GM21528 (cell line): ENCODE data around the gene KRTAP10-3.
"Not testable (repeated sequence)": the region's sequence is repeated elsewhere in the genome, so short reads cannot be mapped to it uniquely, and the experiment has no call there.

Experiments used
- ATAC-seq: cut with Tn5 transposase; IDR thresholded peaks from one replicate; pipeline ENCODE4 v1.9.1; 2021; ENCODE audit warnings: mild to moderate bottlenecking, moderate library complexity; ENCODE audit not compliant: unreplicated experiment, low FRiP score

KRTAP10-3 gene

DNA sequence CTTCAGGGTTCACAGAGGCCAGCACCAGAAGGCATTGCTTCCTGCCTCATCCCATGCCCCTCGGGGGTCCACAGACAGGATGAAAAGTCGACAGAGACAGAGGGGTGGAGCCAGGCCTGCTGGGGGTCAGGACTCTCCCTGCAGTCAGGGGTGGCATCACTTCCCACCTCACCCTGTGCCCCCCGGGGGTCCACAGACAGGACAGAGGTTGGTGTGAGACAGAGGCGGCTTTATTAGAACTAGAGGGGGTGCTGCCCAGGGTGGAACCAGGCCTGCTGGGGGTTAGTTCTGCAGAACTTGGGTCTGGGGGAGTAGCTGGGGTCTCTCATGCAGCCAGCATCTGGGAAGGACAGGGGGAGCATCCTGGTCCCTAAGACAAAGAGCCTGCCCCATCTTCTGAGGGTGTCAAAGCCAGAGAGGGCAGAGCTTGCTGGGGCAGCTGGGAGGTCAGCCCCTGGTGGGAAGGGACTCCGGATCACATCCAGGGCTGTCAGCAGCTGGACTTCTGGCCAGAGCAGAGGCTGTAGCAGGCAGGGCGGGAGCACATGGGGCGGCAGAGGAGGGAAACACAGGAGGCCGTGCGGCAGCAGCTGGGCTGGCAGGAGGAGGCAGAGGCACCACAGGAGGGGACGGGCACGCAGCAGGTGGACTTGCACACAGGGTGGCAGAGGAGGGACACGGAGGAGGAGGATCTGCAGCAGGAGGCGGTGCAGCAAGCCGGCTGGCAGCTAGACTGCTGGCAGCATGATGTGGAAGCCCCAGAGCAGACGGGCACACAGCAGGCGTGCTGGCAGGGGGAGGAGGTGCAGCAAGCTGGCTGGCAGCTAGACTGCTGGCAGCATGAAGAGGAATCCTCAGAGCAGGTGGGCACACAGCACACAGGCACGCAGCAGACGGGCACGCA lies 32.6 kb upstream of the KRTAP10-3 start:
- ATAC-seq = not testable (repeated sequence)

DNA sequence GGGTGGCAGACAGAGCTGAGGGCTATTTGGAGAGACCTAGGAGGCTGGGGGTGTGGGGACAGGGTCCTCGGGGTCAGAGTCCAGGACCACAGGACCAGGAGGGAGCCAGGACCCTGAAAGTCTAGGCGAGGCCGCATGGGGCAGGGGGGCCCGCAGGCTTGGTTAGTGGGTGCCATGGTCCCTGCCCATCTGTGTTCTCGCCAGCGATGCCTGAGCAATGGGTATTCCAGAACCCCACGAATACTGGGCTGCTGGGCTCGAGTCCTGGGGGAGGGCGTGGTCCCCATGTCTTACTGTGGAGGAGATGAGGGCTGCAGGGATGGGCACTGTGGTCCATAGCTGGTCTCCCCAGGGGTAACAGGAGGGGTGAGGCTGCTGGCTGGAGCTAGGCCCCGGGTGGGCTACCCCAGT lies 31.7 kb upstream of the KRTAP10-3 start:
- ATAC-seq = no peak

DNA sequence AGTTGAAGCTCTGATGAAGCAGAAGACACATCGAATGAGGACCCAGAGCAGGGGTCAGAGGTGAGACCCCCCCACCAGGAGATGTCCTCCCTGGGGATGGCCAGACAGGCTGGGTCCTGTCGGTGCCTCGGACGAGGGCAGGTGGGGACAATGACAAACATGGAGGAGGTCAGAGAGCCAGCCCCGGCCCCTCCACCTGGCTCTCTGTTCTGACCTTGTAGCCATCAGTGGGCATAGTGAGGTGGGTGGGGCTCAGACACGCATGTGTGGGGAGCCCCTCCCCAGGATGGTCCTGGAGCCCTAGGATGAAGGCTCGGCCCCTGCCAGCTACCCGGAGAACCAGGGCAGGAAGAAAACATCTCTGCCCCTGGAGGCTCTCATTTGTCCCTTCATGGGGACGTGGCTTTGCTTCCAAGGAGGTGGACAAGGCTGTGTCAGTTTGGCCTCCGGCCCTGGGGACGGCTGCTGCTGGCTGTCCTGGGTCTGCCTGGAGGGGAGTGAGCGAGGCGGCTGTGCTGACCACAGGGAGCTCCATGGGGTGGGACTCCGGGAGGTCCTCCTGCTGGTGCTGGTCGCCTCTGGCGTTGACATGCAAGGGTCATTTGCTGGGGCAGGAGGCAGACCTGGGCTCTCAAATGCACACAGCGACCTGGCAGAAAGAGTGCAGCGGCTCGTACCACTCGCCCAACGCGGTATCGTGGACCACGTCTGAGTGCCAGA lies 31.2 kb upstream of the KRTAP10-3 start:
- ATAC-seq = no peak

DNA sequence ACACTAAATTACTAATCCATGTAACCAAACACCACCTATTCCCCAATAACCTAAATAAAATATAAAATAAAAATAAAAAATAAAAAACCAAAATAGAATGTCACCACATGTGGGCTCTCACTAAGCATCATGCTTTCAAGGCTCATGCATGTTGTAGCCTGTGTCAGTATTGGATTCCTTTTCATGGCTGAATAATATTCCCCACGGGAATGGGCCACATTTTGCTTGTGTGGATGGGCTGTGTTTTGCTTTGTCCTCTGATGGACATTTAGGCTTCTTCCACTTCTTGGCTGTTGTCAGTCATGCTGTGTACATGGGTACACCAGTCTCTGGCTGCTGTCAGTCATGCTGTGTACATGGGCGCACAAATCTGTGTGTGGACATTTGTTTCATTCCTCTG lies 30.5 kb upstream of the KRTAP10-3 start:
- no peak for ATAC-seq

DNA sequence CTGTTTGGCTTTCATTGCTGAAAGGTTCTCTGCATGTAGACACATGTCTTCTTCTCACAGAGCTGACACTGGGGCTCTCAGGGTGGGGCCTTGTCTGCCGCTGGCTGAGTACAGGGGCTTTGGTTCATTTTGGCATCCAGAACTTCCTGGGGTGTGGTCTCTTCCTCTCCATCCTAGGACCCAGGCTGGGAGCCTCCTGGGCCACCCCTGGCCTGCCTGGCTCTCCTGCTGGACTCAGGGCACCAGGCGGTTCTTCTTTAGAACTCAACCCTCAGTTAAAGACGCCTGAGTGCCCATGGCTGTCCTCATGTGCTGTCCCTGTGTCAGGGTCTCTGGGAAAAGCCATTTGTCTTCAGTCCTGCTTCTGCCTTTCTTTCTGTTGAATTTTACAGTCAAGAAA lies 27.3 kb upstream of the KRTAP10-3 start:
- ATAC-seq = no peak

DNA sequence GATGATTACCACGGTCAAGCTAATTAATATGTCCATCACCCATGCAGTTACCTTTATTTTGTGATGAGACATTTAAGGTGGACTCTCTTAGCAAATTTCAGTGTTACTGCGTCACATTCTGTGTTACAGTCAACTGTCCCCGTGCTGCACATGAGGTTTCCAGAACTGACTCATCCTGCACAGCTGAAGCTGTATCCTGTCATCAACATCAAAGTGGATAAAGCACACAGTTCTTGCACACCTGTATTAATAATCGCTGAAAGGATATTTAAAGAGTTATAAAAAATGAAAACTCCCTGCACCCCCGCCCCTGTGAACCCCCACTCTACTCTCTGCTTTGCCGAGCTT lies 25.2 kb upstream of the KRTAP10-3 start:
- ATAC-seq = no peak

DNA sequence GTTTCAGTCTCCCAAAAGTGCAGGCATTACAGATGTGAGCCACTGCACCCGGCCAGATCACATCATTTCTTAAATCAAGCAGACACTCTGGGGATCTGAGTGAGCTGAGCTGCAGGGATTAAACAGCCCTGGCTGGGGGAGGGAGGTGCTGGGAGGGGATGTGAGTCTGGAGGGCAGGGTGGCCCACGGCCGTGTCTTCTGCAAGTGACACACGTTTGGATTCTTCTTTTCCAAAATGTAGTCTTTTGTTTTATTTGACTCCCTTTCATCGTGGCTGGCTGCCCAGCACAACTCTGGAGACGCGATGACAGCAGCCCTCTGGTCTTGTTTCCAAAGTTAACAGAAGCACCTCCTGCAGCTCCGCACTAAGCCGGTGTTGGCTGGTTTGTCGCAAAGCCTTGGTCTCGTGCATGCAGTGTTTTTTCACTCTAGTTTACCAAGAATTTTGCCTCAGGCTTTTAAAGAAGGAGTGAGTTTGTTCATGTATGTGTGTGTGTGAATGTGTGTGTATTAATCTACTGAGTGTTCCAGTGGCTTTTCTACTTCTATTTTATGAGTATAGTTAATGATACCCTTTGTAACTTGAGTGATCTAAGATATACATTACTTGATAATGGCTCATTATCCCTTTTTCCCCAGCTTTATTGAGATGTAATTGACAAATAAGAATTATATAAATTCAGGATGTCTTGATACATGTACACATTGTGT lies 24.6 kb upstream of the KRTAP10-3 start:
- ATAC-seq = no peak

DNA sequence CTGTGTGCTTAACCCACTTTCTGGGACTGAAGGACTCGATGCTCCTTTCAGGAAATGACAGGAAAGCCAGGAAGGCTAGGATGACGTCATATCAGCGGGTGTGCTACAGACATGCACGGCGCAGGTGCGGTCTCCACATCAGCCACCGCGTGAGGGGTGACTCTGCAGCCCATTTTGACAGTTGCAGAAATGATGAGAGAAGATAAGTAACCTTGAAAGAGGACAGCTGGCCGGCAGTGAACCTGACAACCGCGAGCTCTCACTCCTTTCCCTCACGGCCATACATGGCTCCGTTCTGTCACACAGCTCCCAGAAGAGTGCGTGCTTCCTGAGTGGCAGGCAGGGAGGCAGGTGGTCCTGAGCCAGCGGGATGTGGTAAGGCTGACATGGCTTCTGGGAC lies 23.5 kb upstream of the KRTAP10-3 start:
- ATAC-seq = no peak

DNA sequence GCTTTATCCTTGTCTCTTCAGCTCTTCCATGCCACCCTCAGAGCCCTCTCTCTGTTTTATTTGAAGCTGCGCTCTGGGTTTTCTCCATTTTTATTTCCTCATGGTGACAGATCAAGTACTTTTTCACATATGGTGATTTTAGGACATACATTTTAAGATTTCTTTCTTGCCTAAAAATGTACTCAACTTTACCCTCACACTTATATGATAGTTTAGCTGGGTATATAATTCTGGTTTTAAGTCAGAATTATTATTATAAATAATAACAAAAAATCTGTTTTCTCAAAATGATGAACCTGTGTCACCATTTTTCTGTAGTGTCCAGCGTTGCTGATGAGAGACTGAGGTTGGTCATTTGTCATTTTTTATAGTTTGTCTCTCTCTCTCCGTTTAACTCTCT lies 22.6 kb upstream of the KRTAP10-3 start:
- ATAC-seq = no peak

DNA sequence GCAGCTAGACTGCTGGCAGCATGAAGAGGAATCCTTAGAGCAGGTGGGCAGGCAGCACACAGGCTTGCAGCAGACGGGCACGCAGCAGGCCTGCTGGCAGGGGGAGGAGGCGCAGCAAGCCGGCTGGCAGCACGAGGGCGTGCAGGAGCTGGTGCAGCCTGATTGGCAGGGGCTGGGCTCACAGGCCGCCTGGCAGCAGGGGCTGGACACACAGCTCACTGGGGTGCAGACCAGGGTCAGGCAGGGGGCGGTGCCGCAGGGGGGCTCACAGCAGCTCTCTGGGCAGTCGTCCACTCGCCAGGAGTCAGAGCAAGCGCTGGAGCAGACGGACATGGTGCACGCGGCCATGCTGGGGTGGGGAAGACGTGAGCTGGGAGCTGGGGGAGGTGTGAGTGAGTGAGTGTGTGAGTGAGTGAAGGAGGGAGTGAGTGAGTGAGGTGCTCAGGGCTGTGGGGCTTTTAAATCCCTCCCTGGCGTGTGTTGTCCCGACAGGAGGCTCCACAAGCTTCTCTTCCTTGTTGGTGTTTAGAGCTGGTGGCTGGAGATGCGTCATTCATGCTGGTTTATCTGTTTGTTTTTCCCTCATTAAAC lies 21.7 kb upstream of the KRTAP10-3 start, which contains the start of gene KRTAP10-5:
KRTAP10-5 (minus strand) TSS at position 374 of the 591 bp plus-strand sequence; CDS start at position 348, 26 bp downstream.
- ATAC-seq = not testable (repeated sequence)

DNA sequence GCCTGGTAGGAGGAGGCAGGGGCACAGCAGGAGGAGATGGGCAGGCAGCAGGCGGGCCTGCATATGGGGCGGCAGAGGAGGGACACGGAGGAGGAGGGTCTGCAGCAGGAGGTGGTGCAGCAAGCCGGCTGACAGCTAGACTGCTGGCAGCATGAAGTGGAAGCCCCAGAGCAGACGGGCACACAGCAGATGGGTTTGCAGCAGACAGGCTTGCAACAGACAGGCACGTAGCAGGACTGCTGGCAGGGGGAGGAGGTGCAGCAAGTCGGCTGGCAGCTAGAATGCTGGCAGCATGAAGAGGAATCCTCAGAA lies 21.2 kb upstream of the KRTAP10-3 start:
- ATAC-seq = no peak

DNA sequence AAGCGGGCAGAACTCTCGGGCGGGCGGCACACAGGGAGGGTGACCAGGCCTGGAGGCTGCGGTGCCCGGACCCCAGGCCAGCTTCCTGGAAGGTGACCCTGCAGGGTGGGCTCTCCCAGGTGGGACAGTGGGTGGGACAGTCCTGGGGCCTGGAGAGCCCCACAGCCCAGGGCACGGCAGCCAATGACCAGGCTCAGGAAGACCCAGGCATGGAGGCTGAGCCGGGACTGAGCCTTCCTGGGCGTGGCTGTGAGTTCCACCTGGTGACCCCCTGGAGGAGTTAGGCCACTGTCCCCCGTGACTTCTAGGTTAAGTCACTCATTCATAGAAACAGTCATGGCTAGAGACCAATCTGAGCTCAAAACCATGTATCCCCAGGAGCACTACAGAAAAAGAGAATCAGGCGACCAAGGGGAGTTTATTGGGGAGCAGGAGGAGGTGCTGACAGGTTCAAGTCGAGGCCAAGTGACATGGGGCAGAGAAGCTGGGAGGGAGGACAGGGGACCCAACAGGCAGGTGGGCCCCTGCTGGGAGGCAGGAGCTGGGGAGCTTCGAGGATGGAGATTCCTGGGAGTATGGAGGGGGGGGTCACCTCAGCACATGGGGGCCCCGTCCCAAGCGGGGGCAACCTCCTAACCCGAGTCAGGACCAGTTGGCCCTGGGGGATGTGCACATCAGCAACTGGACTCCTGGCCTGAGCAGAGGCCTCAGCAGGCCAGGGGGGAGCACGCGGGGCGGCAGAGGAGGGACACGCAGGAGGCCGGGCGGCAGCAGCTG lies 20.6 kb upstream of the KRTAP10-3 start:
- no peak for ATAC-seq

DNA sequence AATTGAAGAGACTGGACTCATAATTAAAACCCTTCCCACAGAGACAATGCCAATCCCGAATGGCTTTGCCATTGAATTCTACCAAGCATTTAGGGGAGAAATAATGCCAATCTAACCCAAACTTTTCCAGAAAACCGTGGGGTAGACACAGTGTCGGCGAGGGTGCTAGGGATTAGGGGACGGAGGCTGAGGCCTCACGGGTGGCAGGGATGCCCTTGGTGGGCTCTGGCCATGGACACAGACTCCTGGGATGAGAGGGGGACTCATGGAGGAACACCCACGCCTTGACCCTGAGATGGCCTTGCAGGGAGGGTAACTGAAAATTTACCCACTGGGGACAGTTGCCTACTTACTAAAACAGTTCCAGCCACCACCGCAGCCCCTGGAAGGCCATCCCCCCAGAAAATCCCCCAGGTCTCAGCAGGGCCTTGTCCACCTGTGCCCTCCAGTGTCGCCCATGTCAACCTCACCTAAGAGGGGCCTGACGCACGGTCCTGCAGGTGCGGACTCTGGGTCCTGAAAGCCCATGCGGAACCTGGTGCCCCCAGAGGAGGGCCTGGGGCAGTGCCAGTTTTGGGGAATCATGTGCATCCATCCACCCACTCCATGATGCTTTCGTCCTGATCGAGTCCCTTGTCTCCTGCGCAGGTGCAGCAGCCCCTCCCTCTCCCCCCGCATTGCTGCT lies 19.9 kb upstream of the KRTAP10-3 start:
- ATAC-seq = no peak

DNA sequence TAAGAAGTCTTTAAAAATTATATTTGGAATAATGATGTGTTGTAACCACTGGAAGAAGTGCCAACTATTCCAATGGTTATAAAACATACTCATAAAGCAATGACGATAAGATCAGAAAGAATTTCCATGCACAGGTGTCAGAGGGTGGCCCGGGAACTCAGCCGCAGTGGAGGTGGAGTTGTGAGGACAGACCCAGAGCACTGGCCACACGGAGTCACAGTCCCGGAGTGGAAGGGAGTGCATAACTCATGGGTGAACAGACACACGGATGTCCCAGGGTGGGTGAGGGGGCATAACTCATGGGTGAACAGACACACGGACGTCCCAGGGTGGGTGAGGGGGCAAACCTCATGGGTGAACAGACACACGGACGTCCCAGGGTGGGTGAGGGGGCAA lies 17.4 kb upstream of the KRTAP10-3 start:
- ATAC-seq = no peak

DNA sequence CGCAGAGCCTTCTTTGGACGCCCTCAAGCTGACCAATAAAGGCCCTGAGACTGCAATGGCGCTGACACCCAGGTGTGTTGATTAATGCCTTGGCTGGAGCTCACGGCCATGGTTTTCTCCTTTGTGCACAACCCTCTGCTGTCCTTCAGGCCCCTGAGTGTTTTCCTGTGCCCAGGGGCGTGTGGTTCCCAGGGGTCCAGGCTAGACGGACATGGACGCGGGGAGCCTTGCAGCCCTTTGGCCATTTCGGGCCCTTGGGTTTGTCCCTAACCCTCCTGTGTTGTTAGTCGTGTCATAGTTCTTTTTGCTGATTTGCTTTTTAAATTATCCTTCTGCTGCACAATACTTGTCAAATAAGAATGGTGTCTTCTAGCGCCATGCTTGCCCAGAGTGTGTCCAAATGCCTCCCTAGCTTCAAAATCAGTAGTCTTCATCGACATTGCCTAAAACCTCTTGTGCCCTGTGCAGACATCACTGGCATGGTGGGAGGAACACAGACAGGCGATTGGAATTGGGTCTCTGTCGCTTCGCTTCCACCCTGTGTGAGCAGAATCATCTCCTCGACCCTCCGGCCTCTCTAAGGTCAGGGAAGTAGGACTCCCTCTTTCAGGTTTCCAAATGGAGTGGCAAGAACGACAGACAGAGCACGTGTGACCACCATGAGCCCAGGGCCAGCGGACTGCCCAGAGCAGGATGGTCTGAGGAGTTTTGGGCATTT lies 16.9 kb upstream of the KRTAP10-3 start:
- no peak for ATAC-seq

DNA sequence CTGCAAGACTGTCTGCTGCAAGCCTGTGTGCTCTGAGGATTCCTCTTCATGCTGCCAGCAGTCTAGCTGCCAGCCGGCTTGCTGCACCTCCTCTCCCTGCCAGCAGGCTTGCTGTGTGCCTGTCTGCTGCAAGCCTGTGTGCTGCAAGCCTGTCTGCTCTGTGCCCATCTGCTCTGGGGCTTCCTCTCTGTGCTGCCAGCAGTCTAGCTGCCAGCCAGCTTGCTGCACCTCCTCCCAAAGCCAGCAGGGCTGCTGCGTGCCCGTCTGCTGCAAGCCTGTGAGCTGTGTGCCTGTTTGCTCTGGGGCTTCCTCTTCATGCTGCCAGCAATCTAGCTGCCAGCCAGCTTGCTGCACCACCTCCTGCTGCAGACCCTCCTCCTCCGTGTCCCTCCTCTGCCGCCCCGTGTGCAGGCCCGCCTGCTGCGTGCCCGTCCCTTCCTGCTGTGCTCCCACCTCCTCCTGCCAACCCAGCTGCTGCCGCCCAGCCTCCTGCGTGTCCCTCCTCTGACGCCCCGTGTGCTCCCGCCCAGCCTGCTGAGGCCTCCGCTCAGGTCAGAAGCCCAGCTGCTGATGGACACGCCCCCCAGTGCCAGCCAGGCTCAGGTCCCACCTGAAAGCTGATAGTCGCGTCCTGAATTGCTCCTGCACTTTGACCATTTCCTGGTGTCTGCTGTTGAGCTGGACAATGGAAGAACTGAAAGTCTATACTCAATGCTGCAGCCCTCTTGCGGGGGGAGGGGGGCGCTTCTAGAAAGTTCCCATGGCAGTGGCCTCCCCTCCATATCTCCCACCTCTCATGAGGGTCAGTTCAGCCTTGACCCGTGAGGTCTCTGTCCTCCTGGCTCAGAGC lies 16.1 kb upstream of the KRTAP10-3 start:
- ATAC-seq = no peak

DNA sequence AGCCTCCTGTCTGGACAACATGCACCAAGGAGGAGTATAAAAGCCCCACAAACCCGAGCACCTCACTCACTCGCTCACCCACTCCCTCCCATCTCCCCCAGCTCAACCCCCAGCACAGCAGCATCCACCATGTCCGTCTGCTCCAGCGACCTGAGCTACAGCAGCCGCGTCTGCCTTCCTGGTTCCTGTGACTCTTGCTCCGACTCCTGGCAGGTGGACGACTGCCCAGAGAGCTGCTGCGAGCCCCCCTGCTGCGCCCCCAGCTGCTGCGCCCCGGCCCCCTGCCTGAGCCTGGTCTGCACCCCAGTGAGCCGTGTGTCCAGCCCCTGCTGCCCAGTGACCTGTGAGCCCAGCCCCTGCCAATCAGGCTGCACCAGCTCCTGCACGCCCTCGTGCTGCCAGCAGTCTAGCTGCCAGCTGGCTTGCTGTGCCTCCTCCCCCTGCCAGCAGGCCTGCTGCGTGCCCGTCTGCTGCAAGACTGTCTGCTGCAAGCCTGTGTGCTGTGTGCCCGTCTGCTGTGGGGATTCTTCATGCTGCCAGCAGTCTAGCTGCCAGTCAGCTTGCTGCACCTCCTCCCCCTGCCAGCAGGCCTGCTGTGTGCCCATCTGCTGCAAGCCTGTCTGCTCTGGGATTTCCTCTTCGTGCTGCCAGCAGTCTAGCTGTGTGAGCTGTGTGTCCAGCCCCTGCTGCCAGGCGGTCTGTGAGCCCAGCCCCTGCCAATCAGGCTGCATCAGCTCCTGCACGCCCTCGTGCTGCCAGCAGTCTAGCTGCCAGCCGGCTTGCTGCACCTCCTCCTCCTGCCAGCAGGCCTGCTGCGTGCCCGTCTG lies 15.2 kb upstream of the KRTAP10-3 start, which contains the start of gene KRTAP10-4:
KRTAP10-4 (plus strand) TSS at position 100 of the 827 bp plus-strand sequence; CDS start at position 130, 30 bp downstream.
- ATAC-seq = not testable (repeated sequence)
